ENCODE results near the gene GLIS1.

The GLIS1 gene

GRCh38 chr1:53739109-53739681 is at the start of gene GLIS1:
Gene GLIS1 (minus strand): TSS chr1:53739164. CDS start chr1:53738064, 1,100 bp downstream.
- H3K27me3 ChIP-seq (ENCODE audit: insufficient read depth, low read length, poor library complexity) = peaks cover 18% of the 10 kb centered on the region
- no peaks in the 10 kb centered on the region; the same call in 1 of the 2 replicates for H4K20me1 ChIP-seq (ENCODE audit: insufficient read depth, low read length)

GRCh38 chr1:53787655-53788054 is 48.7 kb upstream of the GLIS1 start:
- Histone ChIP-seq H3K36me3 (ENCODE audit: insufficient read depth, low read length) (peaks cover 85% of the 10 kb centered on the region), H2AFZ (ENCODE audit: low read depth, low read length) (no peak overlapping the region), H3K79me2 (ENCODE audit: insufficient read depth, low read length) (no peaks in the 10 kb centered on the region), H3K4me3 (ENCODE audit: low read depth in 1 of 2, low read length in 2 of 2) (no peak overlapping the region), H3K27ac (ENCODE audit: low read length) (no peak overlapping the region), H3K4me2 (ENCODE audit: insufficient read depth, low read length) (no peak overlapping the region), H4K20me1 (ENCODE audit: insufficient read depth, low read length) (no peaks in the 10 kb centered on the region), H3K9ac (ENCODE audit: low read depth, low read length) (no peak overlapping the region), H3K9me3 (ENCODE audit: insufficient read depth, low read length, severe bottlenecking) (no peaks in the 10 kb centered on the region), H3K4me1 (ENCODE audit: insufficient read depth, low read length) (no peaks in the 10 kb centered on the region), H3K27me3 (ENCODE audit: insufficient read depth, low read length, poor library complexity) (no peaks in the 10 kb centered on the region)
- TF ChIP-seq CTCF (IDR thresholded peaks at IDR 0.05; ENCODE audit: borderline replicate concordance, extremely low read depth, low read length, poor library complexity, severe bottlenecking) = no peak
- no peak for TF ChIP-seq EZH2 (IDR thresholded peaks at IDR 0.05; ENCODE audit: borderline replicate concordance, low read depth, low read length, severe bottlenecking)
- no peak for DNase-seq
- no peak for ATAC-seq (ENCODE audit: insufficient read depth, low read depth)

More at GRCh38 chr1:53739109-53739681, at the start of gene GLIS1:
- Histone ChIP-seq H3K9ac (ENCODE audit: low read depth, low read length) (no peak within 1 kb of the TSS), H3K4me2 (ENCODE audit: insufficient read depth, low read length) (no peak within 1 kb of the TSS), H3K36me3 (ENCODE audit: insufficient read depth, low read length) (no peaks in the 10 kb centered on the region), H3K9me3 (ENCODE audit: insufficient read depth, low read length, severe bottlenecking) (peaks cover 4% of the 10 kb centered on the region), H3K4me3 (ENCODE audit: low read depth in 1 of 2, low read length in 2 of 2) (no peak within 1 kb of the TSS), H3K4me1 (ENCODE audit: insufficient read depth, low read length) (no peaks in the 10 kb centered on the region), H2AFZ (ENCODE audit: low read depth, low read length) (no peak within 1 kb of the TSS), H3K79me2 (ENCODE audit: insufficient read depth, low read length) (no peaks in the 10 kb centered on the region), H3K27ac (ENCODE audit: low read length) (no peak within 1 kb of the TSS)
- ATAC-seq (ENCODE audit: insufficient read depth, low read depth) (no peak), DNase-seq (no peak)
- TF ChIP-seq CTCF (IDR thresholded peaks at IDR 0.05; ENCODE audit: borderline replicate concordance, extremely low read depth, low read length, poor library complexity, severe bottlenecking) (no peak), EZH2 (IDR thresholded peaks at IDR 0.05; ENCODE audit: borderline replicate concordance, low read depth, low read length, severe bottlenecking) (no peak)

- Histone ChIP-seq H3K4me1 (ENCODE audit: insufficient read depth, low read length) (no peaks in the 10 kb centered on the region), H3K27ac (ENCODE audit: low read length) (no peak overlapping the region), H2AFZ (ENCODE audit: low read depth, low read length) (no peak overlapping the region), H3K36me3 (ENCODE audit: insufficient read depth, low read length) (peaks cover 88% of the 10 kb centered on the region), H3K9ac (ENCODE audit: low read depth, low read length) (no peak overlapping the region), H3K4me2 (ENCODE audit: insufficient read depth, low read length) (no peak overlapping the region), H4K20me1 (ENCODE audit: insufficient read depth, low read length) (no peaks in the 10 kb centered on the region), H3K27me3 (ENCODE audit: insufficient read depth, low read length, poor library complexity) (no peaks in the 10 kb centered on the region), H3K4me3 (ENCODE audit: low read depth in 1 of 2, low read length in 2 of 2) (no peak overlapping the region), H3K79me2 (ENCODE audit: insufficient read depth, low read length) (0 out of 2 replicates have a peak, but pooled peaks cover 2% of the 10 kb centered on the region), H3K9me3 (ENCODE audit: insufficient read depth, low read length, severe bottlenecking) (no peaks in the 10 kb centered on the region)
- TF ChIP-seq CTCF (IDR thresholded peaks at IDR 0.05; ENCODE audit: borderline replicate concordance, extremely low read depth, low read length, poor library complexity, severe bottlenecking) = no peak
- no peak for TF ChIP-seq EZH2 (IDR thresholded peaks at IDR 0.05; ENCODE audit: borderline replicate concordance, low read depth, low read length, severe bottlenecking)
- no peak for ATAC-seq (ENCODE audit: insufficient read depth, low read depth)
- no peak for DNase-seq
These were observed 44.1 kb upstream of the GLIS1 start for GRCh38 chr1:53783056-53783455.

Measured in DND-41 (cell line).